Bronchial epithelial cell (primary cell): ENCODE data around the gene KRTAP19-5. TPM values are rescaled to one million over a fixed set of nuclear protein-coding genes. Genes with fewer than 3 reads are reported as not detected.

ENCODE experiments used
- DNase-seq: peaks from one replicate; pipeline ENCODE4 v3.0.0-alpha.2; 2010; ENCODE audit warnings: low read depth
- FAIRE-seq: peaks from 2 replicates; lab custom pipeline; 2011; peaks lifted over from hg19 to GRCh38; lab: Jason Lieb, UNC
- H3K27me3 ChIP-seq: 2 replicates; pipeline ENCODE4 v1.5.1; 2011; ENCODE audit warnings: low read length; ENCODE audit not compliant: control insufficient read depth, insufficient read depth
- H3K36me3 ChIP-seq: 2 replicates; pipeline ENCODE4 v1.5.1; 2011; ENCODE audit warnings: low read length; ENCODE audit not compliant: control insufficient read depth, insufficient read depth
- H3K4me3 ChIP-seq: 2 replicates; pipeline ENCODE4 v1.5.1; 2011; ENCODE audit warnings: mild to moderate bottlenecking, low read depth, low read length, control low read depth
- total RNA-seq: library from RNA; depleted of rRNA; stranded (reverse); fragments of >200 nt; gene quantifications from 2 replicates; pipeline ENCODE4 v1.2.1, GENCODE V29; 2014
- TF ChIP-seq, protein P1 (sequence below): IDR thresholded peaks from 2 replicates; pipeline ENCODE4 v1.5.1; 2011; ENCODE audit warnings: mild to moderate bottlenecking, moderate library complexity, low read length, control low read depth, inconsistent platforms; ENCODE audit not compliant: insufficient read depth, severe bottlenecking

KRTAP19-5 gene
- total RNA-seq, 1 donor from 2014 or later = not detected

GRCh38 chr21:30491963-30492428 is 9.9 kb downstream of the KRTAP19-5 start, which contains the start of gene KRTAP19-3:
Gene KRTAP19-3, minus strand, starts transcription at chr21:30492013. Its CDS starts 56 bp downstream, at chr21:30491957.
- H3K36me3 ChIP-seq = no peaks in the 10 kb centered on the region
- no peaks in the 10 kb centered on the region for H3K27me3 ChIP-seq
- H3K4me3 ChIP-seq = no peak within 1 kb of the TSS
- DNase-seq (peak; percentile 7), FAIRE-seq (peak; percentile 95)
- TF ChIP-seq, protein P1, sequence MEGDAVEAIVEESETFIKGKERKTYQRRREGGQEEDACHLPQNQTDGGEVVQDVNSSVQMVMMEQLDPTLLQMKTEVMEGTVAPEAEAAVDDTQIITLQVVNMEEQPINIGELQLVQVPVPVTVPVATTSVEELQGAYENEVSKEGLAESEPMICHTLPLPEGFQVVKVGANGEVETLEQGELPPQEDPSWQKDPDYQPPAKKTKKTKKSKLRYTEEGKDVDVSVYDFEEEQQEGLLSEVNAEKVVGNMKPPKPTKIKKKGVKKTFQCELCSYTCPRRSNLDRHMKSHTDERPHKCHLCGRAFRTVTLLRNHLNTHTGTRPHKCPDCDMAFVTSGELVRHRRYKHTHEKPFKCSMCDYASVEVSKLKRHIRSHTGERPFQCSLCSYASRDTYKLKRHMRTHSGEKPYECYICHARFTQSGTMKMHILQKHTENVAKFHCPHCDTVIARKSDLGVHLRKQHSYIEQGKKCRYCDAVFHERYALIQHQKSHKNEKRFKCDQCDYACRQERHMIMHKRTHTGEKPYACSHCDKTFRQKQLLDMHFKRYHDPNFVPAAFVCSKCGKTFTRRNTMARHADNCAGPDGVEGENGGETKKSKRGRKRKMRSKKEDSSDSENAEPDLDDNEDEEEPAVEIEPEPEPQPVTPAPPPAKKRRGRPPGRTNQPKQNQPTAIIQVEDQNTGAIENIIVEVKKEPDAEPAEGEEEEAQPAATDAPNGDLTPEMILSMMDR = no peak

GRCh38 chr21:30487336-30487735 is 14.6 kb downstream of the KRTAP19-5 start, which contains the start of gene KRTAP19-2:
Gene KRTAP19-2, minus strand, starts transcription at chr21:30487436. Its CDS starts 88 bp downstream, at chr21:30487348.
- H3K27me3 ChIP-seq = no peaks in the 10 kb centered on the region
- FAIRE-seq = no peak
- no peak for DNase-seq
- TF ChIP-seq, protein P1 = no peak
- H3K36me3 ChIP-seq = no peaks in the 10 kb centered on the region
- no peak within 1 kb of the TSS for H3K4me3 ChIP-seq

DNA sequence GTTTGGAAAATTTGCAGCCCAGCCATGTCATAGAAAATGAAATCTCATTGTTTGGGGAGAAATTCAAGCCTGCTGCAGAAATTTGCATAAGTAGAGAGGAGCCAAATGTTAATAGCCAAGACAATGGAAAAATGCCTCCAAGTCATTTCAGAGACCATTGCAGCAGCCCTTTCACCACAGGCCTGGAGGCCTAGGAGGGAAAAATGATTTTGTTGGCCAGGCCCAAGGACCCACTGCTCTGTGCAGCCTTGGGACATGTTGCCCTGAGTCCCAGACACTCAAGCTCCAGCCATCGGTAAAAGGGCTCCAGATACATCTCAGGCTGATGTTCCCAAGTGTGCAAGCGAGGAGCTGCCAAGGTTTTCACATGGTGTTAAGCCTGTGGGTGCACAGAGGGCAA is 15.8 kb downstream of the KRTAP19-5 start:
- Histone ChIP-seq H3K36me3 (no peaks in the 10 kb centered on the region), H3K27me3 (no peaks in the 10 kb centered on the region), H3K4me3 (no peak overlapping the region)
- TF ChIP-seq, protein P1 = no peak
- no peak for FAIRE-seq
- DNase-seq = no peak

DNA sequence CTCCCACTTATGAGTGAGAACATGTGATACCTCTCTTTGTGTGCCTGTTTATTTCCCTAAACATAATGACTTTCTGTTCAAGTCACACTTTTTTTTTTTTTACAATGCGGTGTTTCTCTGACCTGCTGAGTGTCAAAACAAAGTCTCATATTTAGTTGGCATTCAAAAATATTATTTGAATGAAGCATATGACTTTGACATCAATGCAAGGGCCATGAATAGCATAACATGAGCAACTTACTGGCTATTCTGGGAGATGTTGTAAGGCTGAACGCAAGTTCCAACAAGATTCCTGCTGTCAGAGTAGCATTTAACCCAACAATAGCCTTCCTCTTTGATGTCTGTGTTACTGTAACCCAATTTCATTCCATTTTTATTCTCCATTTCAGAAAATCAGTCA is 19.8 kb downstream of the KRTAP19-5 start:
- no peak overlapping the region for H3K4me3 ChIP-seq
- DNase-seq (peak; percentile 75), FAIRE-seq (no peak)
- TF ChIP-seq, protein P1 = no peak
- H3K27me3 ChIP-seq = no peaks in the 10 kb centered on the region
- H3K36me3 ChIP-seq = no peaks in the 10 kb centered on the region

DNA sequence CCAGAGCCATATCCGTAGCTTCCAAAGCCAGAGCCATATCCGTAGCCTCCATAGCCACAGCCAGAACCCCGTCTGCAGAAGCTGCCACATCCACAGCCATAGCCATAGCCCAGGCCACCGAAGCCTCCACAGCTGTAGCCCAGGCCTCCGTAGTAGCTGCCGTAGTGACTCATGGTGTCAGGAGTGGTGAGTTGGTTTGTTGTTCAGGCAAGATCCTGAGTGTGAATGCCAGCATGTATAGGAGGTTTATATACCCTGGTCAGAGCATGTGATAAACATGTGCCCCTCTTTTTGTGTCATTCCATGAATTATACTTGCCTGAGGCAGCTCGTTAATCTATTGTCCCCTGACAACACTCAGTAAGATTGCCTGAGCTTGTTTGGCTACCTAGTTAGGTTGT is 21.8 kb downstream of the KRTAP19-5 start, which contains the start of gene KRTAP19-1:
TSS of gene KRTAP19-1 (minus strand) at position 223 of the 400 bp plus-strand sequence. CDS start at position 173, 50 bp downstream.
- DNase-seq (peak; percentile 25), FAIRE-seq (peak; percentile 84)
- Histone ChIP-seq H3K27me3 (no peaks in the 10 kb centered on the region), H3K4me3 (no peak within 1 kb of the TSS), H3K36me3 (no peaks in the 10 kb centered on the region)
- TF ChIP-seq, protein P1 = no peak

GRCh38 chr21:30479259-30479658 is 22.7 kb downstream of the KRTAP19-5 start:
- Histone ChIP-seq H3K36me3 (no peaks in the 10 kb centered on the region), H3K27me3 (no peaks in the 10 kb centered on the region), H3K4me3 (no peak overlapping the region)
- DNase-seq = no peak
- no peak for FAIRE-seq
- TF ChIP-seq, protein P1 = no peak
